Tibial artery (tissue), 4 donors: ENCODE data around the gene AGR3.

Experiments used
- DNase-seq, 2 donors: peaks; one replicate each; pipeline ENCODE4 v3.0.0-alpha.2; 2019
- H3K27ac ChIP-seq, 2 donors: fragments of 200-600 bp; sonication (generic) in 1 of 2; 1 replicate in 1 of 2; 2 replicates in 1 of 2; pipeline ENCODE4 v1.5.1; 2018 to 2019; ENCODE audit warnings: mild to moderate bottlenecking in 1 of 2
- H3K27me3 ChIP-seq, 2 donors: fragments of 200-600 bp; sonication (generic) in 1 of 2; one replicate each; pipeline versions ENCODE4 v1.5.1 to v1.6.0; 2016 to 2019
- H3K36me3 ChIP-seq, 3 donors: fragments of 200-600 bp; sonication (generic) in 2 of 3; one replicate each; pipeline ENCODE4 v1.5.1; 2016 to 2019; ENCODE audit warnings: mild to moderate bottlenecking in 2 of 3
- H3K4me1 ChIP-seq, 4 donors: fragments of 200-600 bp; sonication (generic) in 2 of 4; 1 replicate in 3 of 4; 2 replicates in 1 of 4; pipeline ENCODE4 v1.5.1; 2016 to 2019
- H3K4me3 ChIP-seq, 2 donors: fragments of 200-600 bp; sonication (generic) in 1 of 2; 1 replicate in 1 of 2; 2 replicates in 1 of 2; pipeline ENCODE4 v1.5.1; 2018 to 2019; ENCODE audit warnings: mild to moderate bottlenecking in 2 of 2
- H3K9me3 ChIP-seq, 3 donors: fragments of 200-600 bp; sonication (generic) in 1 of 3; one replicate each; pipeline ENCODE4 v1.5.1; 2016 to 2019
- intact Hi-C: fragments of 100-400 bp; cut with DNase I; formaldehyde crosslinking; loops from one replicate; pipeline ENCODE4 v1.15.0; 2023; ENCODE audit warnings: low total_unique reads
- TF ChIP-seq, protein P1 (sequence below), 2 experiments: fragments of 200-600 bp in 1 of 2; fragments of 450-650 bp in 1 of 2; IDR thresholded peaks; one replicate each; pipeline ENCODE4 v1.5.1; 2017 to 2019; ENCODE audit warnings: antibody characterized with exemption in 2 of 2, mild to moderate bottlenecking in 1 of 2, moderate library complexity in 1 of 2

AGR3 gene

DNA sequence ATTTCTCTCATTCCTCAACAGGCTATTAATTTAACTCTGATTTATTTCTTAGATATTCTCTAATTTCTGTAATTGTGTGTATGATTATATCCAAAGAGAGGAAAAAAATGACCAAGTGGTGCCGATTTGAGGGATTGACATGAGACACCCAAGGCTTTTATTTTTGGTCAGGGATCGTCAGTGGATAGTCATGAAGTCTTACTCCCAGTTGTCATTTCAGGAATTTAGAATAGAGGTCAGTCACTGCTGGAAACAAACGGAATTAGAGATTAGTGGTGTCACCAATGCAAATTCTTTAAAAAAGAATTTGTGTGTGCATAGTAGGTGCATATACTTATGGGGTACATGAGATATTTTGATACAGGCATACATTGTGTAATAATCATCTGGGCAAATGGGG is 26.8 kb upstream of the AGR3 start:
- TF ChIP-seq, protein P1, sequence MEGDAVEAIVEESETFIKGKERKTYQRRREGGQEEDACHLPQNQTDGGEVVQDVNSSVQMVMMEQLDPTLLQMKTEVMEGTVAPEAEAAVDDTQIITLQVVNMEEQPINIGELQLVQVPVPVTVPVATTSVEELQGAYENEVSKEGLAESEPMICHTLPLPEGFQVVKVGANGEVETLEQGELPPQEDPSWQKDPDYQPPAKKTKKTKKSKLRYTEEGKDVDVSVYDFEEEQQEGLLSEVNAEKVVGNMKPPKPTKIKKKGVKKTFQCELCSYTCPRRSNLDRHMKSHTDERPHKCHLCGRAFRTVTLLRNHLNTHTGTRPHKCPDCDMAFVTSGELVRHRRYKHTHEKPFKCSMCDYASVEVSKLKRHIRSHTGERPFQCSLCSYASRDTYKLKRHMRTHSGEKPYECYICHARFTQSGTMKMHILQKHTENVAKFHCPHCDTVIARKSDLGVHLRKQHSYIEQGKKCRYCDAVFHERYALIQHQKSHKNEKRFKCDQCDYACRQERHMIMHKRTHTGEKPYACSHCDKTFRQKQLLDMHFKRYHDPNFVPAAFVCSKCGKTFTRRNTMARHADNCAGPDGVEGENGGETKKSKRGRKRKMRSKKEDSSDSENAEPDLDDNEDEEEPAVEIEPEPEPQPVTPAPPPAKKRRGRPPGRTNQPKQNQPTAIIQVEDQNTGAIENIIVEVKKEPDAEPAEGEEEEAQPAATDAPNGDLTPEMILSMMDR (IDR thresholded peaks at IDR 0.05): no peak
- no peak overlapping the region for H3K4me3 ChIP-seq
- no peak for DNase-seq
- H3K4me1 ChIP-seq: no peaks in the 10 kb centered on the region
- no peak overlapping the region for H3K27ac ChIP-seq
- intact Hi-C loops: no loop called here
- H3K27me3 ChIP-seq: no peaks in the 10 kb centered on the region
- H3K9me3 ChIP-seq: no peaks in the 10 kb centered on the region
- H3K36me3 ChIP-seq: no peaks in the 10 kb centered on the region

DNA sequence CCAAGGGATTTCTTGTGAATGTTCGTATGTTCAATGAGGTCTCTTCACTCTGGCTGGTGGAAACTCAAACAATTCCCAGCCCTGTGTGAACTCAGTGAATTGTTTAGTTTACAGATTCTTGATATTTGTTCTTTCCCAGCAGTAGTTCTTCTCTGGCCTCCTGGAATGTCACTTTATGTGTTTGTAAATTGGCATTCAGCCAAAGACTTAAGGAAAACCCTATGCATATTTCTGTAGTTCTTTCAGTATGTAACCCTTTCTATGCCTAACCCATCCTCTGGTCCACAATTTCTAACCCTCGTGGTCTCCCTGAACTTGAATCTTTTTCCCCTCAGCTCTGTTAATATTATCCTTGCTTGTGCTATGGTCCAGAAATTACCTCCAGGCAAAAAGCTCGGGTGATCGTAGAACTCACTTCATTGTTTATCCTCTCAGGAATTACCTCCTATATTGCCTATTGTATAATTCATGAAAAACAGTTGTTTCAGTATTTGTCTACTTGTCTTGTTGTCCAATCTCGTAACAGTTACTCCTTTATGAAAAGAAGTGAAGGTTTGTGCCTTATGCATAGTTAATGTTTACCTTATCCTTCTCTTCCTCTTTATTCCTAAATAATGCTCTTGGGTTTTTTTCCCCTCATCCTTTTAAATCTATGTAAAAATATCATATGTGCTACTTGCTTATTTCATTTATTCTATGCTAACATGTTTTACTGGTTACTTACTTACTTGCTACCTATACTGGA is 23.7 kb upstream of the AGR3 start:
- H3K4me1 ChIP-seq: no peaks in the 10 kb centered on the region
- no peak for DNase-seq
- TF ChIP-seq, protein P1 (IDR thresholded peaks at IDR 0.05): no peak
- H3K36me3 ChIP-seq: no peaks in the 10 kb centered on the region
- H3K9me3 ChIP-seq: no peaks in the 10 kb centered on the region
- intact Hi-C loops: no loop called here
- H3K27ac ChIP-seq: no peak overlapping the region
- H3K27me3 ChIP-seq: no peaks in the 10 kb centered on the region
- no peak overlapping the region for H3K4me3 ChIP-seq

DNA sequence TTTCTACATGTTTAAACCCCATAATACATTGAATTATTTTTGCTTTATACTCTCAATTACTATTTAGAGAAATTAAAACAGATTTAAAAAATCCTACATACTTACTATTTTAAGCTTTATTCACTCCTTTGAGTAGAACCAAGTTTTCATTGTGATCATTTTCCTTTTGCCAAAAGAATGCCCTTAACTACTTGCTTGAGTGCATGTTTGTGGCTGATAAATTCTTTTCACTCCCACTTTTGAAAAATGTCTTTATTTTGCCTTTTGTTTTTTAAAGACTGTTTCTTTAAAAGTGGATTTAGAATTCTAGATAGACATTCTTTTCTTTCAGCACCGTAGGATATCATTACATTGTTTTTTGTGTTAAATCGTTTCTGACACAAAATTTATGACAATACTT is 22.3 kb upstream of the AGR3 start:
- Histone ChIP-seq H3K9me3 (no peaks in the 10 kb centered on the region), H3K36me3 (no peaks in the 10 kb centered on the region), H3K4me3 (no peak overlapping the region), H3K4me1 (no peaks in the 10 kb centered on the region), H3K27me3 (no peaks in the 10 kb centered on the region), H3K27ac (no peak overlapping the region)
- TF ChIP-seq, protein P1 (IDR thresholded peaks at IDR 0.05): no peak
- intact Hi-C loops: no loop called here
- no peak for DNase-seq

DNA sequence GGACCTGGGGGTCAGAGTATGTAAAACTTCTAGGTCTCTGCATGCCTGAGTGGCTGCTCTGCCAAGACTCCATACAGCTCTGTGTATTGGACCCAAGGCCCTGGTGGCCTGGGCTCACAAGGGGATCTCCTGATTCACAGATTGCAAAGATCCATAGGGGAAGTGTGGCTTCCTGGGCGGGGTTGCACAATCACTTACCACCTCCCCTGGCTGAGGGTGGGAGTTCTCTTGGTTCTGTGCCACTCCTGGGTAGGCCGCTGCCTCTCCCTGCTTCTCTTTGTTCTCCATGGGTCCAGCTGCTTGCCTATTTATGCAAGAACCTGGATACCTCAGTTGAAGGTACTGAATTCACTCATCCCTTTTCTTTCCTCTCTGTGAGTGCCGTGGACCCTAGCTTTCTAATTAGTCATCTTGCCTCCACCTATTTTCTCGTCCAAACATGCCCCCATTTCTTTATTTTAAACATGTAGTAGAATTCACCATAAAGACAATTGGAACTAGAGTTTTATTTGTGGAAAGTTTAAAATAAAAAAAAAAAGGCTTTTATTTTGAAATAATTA is 18.5 kb upstream of the AGR3 start:
- H3K4me3 ChIP-seq: no peak overlapping the region
- no peak for DNase-seq
- H3K27ac ChIP-seq: no peak overlapping the region
- TF ChIP-seq, protein P1 (IDR thresholded peaks at IDR 0.05): no peak
- H3K36me3 ChIP-seq: no peaks in the 10 kb centered on the region
- no peaks in the 10 kb centered on the region for H3K27me3 ChIP-seq
- no peaks in the 10 kb centered on the region for H3K9me3 ChIP-seq
- no peaks in the 10 kb centered on the region for H3K4me1 ChIP-seq
- intact Hi-C loops: no loop called here

DNA sequence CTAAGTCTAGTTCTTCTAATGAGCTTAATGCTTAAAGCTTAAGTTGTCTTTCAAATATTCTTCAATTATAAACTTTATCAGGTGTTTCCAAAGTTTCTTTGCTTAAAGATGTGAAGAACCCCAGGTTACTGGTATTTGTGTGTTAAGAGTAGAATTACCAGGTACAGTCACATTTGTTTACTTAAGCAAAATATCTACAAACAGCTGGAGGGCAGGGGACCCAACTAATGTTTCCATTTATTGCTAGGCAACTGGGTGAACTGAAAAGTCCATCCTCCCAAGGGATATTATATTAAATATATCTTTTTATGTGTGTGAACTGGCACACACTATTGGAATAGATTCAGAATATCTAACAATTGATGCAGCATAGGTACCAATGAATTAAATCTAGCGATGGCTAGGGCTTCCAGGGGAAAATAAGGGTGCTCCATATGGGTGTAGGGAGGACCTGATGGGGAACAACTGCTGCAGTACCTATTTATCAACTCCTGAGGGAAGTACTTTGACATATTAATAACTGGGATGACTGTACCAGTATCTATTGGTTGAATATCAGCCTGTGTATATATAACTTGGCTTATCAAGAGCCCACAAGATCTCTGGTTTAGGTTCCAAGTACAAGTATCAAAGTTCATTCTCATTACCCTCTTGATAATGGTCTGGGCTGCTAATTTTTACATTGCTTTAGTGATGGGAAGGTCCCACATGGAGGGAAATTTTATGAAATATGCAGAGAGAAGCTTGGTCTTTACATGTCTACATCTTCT is 10.3 kb upstream of the AGR3 start:
- Histone ChIP-seq H3K27me3 (no peaks in the 10 kb centered on the region), H3K4me3 (no peak overlapping the region), H3K4me1 (no peaks in the 10 kb centered on the region), H3K36me3 (no peaks in the 10 kb centered on the region), H3K27ac (no peak overlapping the region), H3K9me3 (no peaks in the 10 kb centered on the region)
- intact Hi-C loops: no loop called here
- TF ChIP-seq, protein P1 (IDR thresholded peaks at IDR 0.05): no peak
- DNase-seq: no peak
